Measurements from ENCODE around the gene ACVR1B.

DNA sequence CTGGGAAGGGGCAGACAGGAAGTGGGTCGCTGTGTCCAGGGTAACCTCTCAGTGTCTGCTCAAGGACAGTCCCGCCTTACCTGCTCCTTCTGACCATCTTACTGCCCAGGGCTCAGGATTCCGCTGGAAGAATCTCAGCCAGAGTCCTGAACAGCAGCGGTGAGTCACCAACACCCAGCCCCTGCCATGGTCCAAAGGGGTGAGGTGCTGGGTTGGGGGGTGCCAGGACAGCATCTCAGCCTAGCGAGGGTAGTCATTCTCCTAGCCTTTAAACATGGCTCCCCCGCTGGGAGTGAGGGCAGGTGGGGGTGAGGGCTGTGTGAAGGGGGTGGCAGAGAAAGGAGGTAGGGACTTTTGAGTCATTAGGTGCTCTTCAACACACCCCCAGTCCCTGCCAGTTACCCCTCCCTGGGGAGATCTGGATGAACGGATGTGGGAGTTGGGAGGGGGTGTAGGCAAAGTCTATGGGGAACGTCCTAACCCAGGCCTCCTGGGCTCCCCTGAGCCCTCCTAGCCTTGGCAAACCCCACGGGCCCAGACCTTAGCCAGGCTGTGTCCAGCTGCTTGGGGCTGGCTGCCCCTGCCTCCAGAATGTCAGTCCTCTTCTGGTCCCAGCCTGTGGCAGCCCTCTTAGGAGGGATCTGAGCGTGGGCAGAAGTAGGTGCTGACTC is 57.7 kb downstream of the ACVR1B start:
- TF ChIP-seq POLR2AphosphoS5 (IDR thresholded peaks at IDR 0.05; ENCODE audit: insufficient read depth, low read depth, low read length) (no peak), POLR2A (IDR thresholded peaks at IDR 0.05; ENCODE audit: low read depth, low read length) (no peak), CTCF (IDR thresholded peaks at IDR 0.05; ENCODE audit: extremely low read depth in 1 of 2, insufficient read depth in 1 of 2, low read depth in 1 of 2, low read length in 2 of 2) (no peak)
